ENCODE results near the gene ASCL2.

Gene ASCL2

GRCh38 chr11:2300936-2301630 lies 30.7 kb upstream of the ASCL2 start:
- no peak overlapping the region for H3K4me3 ChIP-seq (ENCODE audit: low read length)
- H3K9ac ChIP-seq (ENCODE audit: low read length) = no peak overlapping the region
- H3K4me1 ChIP-seq (ENCODE audit: control insufficient read depth, insufficient read depth, low read length) = peaks cover 8% of the 10 kb centered on the region
- H3K36me3 ChIP-seq (ENCODE audit: control insufficient read depth, insufficient read depth, low read length, severe bottlenecking) = no peaks in the 10 kb centered on the region
- no peaks in the 10 kb centered on the region for H3K9me3 ChIP-seq (ENCODE audit: control insufficient read depth, low read length)
- peaks cover 28% of the 10 kb centered on the region for H3K27me3 ChIP-seq (replicated peaks; ENCODE audit: control insufficient read depth, insufficient read depth, low read length)
- DNase-seq (ENCODE audit: low read depth) = no peak

- no peaks in the 10 kb centered on the region for H3K9me3 ChIP-seq (ENCODE audit: control insufficient read depth, low read length)
- no peak overlapping the region for H3K4me3 ChIP-seq (ENCODE audit: low read length)
- H3K4me1 ChIP-seq (ENCODE audit: control insufficient read depth, insufficient read depth, low read length) = peaks cover under 1% of the 10 kb centered on the region
- H3K27me3 ChIP-seq (replicated peaks; ENCODE audit: control insufficient read depth, insufficient read depth, low read length) = peaks cover 30% of the 10 kb centered on the region
- no peaks in the 10 kb centered on the region for H3K36me3 ChIP-seq (ENCODE audit: control insufficient read depth, insufficient read depth, low read length, severe bottlenecking)
- H3K9ac ChIP-seq (ENCODE audit: low read length) = no peak overlapping the region
- no peak for DNase-seq (ENCODE audit: low read depth)
These were observed 30.0 kb upstream of the ASCL2 start for GRCh38 chr11:2300290-2300935.

GRCh38 chr11:2299773-2300172 lies 29.4 kb upstream of the ASCL2 start:
- no peaks in the 10 kb centered on the region for H3K4me1 ChIP-seq (ENCODE audit: control insufficient read depth, insufficient read depth, low read length)
- no peak overlapping the region for H3K9ac ChIP-seq (ENCODE audit: low read length)
- no peaks in the 10 kb centered on the region for H3K9me3 ChIP-seq (ENCODE audit: control insufficient read depth, low read length)
- peaks cover 31% of the 10 kb centered on the region for H3K27me3 ChIP-seq (replicated peaks; ENCODE audit: control insufficient read depth, insufficient read depth, low read length)
- no peak for DNase-seq (ENCODE audit: low read depth)
- no peak overlapping the region for H3K4me3 ChIP-seq (ENCODE audit: low read length)
- H3K36me3 ChIP-seq (ENCODE audit: control insufficient read depth, insufficient read depth, low read length, severe bottlenecking) = no peaks in the 10 kb centered on the region

- Histone ChIP-seq H3K9ac (ENCODE audit: low read length) (no peak overlapping the region), H3K9me3 (ENCODE audit: control insufficient read depth, low read length) (no peaks in the 10 kb centered on the region), H3K27me3 (replicated peaks; ENCODE audit: control insufficient read depth, insufficient read depth, low read length) (peaks cover 38% of the 10 kb centered on the region), H3K4me3 (ENCODE audit: low read length) (no peak overlapping the region), H3K4me1 (ENCODE audit: control insufficient read depth, insufficient read depth, low read length) (no peaks in the 10 kb centered on the region), H3K36me3 (ENCODE audit: control insufficient read depth, insufficient read depth, low read length, severe bottlenecking) (no peaks in the 10 kb centered on the region)
- DNase-seq (ENCODE audit: low read depth) = no peak
These were observed 28.7 kb upstream of the ASCL2 start for GRCh38 chr11:2298795-2299761.

- Histone ChIP-seq H3K9me3 (ENCODE audit: control insufficient read depth, low read length) (no peaks in the 10 kb centered on the region), H3K36me3 (ENCODE audit: control insufficient read depth, insufficient read depth, low read length, severe bottlenecking) (no peaks in the 10 kb centered on the region), H3K9ac (ENCODE audit: low read length) (no peak overlapping the region), H3K4me3 (ENCODE audit: low read length) (no peak overlapping the region), H3K4me1 (ENCODE audit: control insufficient read depth, insufficient read depth, low read length) (no peaks in the 10 kb centered on the region), H3K27me3 (replicated peaks; ENCODE audit: control insufficient read depth, insufficient read depth, low read length) (peaks cover 44% of the 10 kb centered on the region)
- no peak for DNase-seq (ENCODE audit: low read depth)
These were observed 27.9 kb upstream of the ASCL2 start for GRCh38 chr11:2298131-2298794.

- no peaks in the 10 kb centered on the region for H3K4me1 ChIP-seq (ENCODE audit: control insufficient read depth, insufficient read depth, low read length)
- no peak overlapping the region for H3K4me3 ChIP-seq (ENCODE audit: low read length)
- peaks cover 45% of the 10 kb centered on the region for H3K27me3 ChIP-seq (replicated peaks; ENCODE audit: control insufficient read depth, insufficient read depth, low read length)
- H3K9me3 ChIP-seq (ENCODE audit: control insufficient read depth, low read length) = no peaks in the 10 kb centered on the region
- no peak for DNase-seq (ENCODE audit: low read depth)
- no peaks in the 10 kb centered on the region for H3K36me3 ChIP-seq (ENCODE audit: control insufficient read depth, insufficient read depth, low read length, severe bottlenecking)
- no peak overlapping the region for H3K9ac ChIP-seq (ENCODE audit: low read length)
These were observed 27.2 kb upstream of the ASCL2 start for GRCh38 chr11:2297623-2298030.

- H3K9me3 ChIP-seq (ENCODE audit: control insufficient read depth, low read length) = no peaks in the 10 kb centered on the region
- DNase-seq (ENCODE audit: low read depth) = no peak
- H3K27me3 ChIP-seq (replicated peaks; ENCODE audit: control insufficient read depth, insufficient read depth, low read length) = peaks cover 45% of the 10 kb centered on the region
- no peaks in the 10 kb centered on the region for H3K4me1 ChIP-seq (ENCODE audit: control insufficient read depth, insufficient read depth, low read length)
- no peak overlapping the region for H3K4me3 ChIP-seq (ENCODE audit: low read length)
- no peak overlapping the region for H3K9ac ChIP-seq (ENCODE audit: low read length)
- H3K36me3 ChIP-seq (ENCODE audit: control insufficient read depth, insufficient read depth, low read length, severe bottlenecking) = no peaks in the 10 kb centered on the region
These were observed 26.7 kb upstream of the ASCL2 start for GRCh38 chr11:2296913-2297622.

GRCh38 chr11:2295971-2296912 lies 25.9 kb upstream of the ASCL2 start:
- no peak overlapping the region for H3K4me3 ChIP-seq (ENCODE audit: low read length)
- no peak for DNase-seq (ENCODE audit: low read depth)

GRCh38 chr11:2294926-2295290 lies 24.5 kb upstream of the ASCL2 start:
- no peak overlapping the region for H3K4me3 ChIP-seq (ENCODE audit: low read length)
- H3K4me1 ChIP-seq (ENCODE audit: control insufficient read depth, insufficient read depth, low read length) = no peaks in the 10 kb centered on the region
- peaks cover 49% of the 10 kb centered on the region for H3K27me3 ChIP-seq (replicated peaks; ENCODE audit: control insufficient read depth, insufficient read depth, low read length)
- no peak for DNase-seq (ENCODE audit: low read depth)
- no peaks in the 10 kb centered on the region for H3K9me3 ChIP-seq (ENCODE audit: control insufficient read depth, low read length)
- no peaks in the 10 kb centered on the region for H3K36me3 ChIP-seq (ENCODE audit: control insufficient read depth, insufficient read depth, low read length, severe bottlenecking)
- H3K9ac ChIP-seq (ENCODE audit: low read length) = no peak overlapping the region

More at GRCh38 chr11:2295971-2296912, 25.9 kb upstream of the ASCL2 start:
- H3K9me3 ChIP-seq (ENCODE audit: control insufficient read depth, low read length) = no peaks in the 10 kb centered on the region
- peaks cover 45% of the 10 kb centered on the region for H3K27me3 ChIP-seq (replicated peaks; ENCODE audit: control insufficient read depth, insufficient read depth, low read length)
- no peaks in the 10 kb centered on the region for H3K4me1 ChIP-seq (ENCODE audit: control insufficient read depth, insufficient read depth, low read length)
- no peak overlapping the region for H3K9ac ChIP-seq (ENCODE audit: low read length)
- no peaks in the 10 kb centered on the region for H3K36me3 ChIP-seq (ENCODE audit: control insufficient read depth, insufficient read depth, low read length, severe bottlenecking)

All from adipocyte (in vitro differentiated cells).